Measurements from ENCODE around the gene BBS9.

Gene BBS9

DNA sequence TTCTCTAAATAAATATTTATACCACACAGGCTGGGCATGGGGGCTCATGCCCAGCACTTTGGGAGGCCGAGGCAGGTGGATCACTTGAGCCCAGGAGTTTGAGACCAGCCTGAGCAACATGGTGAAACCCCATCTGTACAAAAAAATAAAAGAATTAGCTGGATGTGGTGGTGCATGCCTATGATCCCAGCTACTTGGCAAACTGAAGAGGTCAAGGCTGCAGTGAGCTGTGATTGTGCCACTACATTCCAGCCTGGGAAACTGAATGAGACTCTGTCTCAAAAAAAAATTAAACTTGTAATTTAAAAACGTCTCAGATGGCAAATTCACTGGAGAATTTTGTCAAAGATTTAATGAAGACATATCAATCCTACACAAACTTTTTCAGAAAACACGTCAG lies 498.4 kb downstream of the BBS9 start:
- no peak for DNase-seq

DNA sequence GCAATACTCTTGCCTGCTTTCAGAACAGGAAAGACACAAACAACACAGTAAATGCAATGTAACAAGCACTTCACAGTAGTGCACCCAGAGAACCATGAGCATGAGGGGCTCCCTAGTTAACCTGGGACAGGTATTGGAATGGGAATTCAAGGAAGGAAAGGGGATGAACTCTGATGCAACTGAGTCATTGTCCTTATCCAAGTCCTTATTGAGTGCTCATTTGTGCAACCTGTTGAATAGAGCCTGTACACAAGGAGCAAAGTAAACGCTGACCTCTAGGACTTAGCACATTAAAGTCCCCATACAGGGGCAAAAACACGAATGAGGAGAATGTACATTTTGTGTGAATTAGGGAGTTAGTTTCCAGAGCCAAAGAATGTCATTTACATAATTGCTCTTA lies 499.5 kb downstream of the BBS9 start:
- DNase-seq = no peak

GRCh38 chr7:33630359-33630758 lies 501.0 kb downstream of the BBS9 start:
- no peak for DNase-seq

DNA sequence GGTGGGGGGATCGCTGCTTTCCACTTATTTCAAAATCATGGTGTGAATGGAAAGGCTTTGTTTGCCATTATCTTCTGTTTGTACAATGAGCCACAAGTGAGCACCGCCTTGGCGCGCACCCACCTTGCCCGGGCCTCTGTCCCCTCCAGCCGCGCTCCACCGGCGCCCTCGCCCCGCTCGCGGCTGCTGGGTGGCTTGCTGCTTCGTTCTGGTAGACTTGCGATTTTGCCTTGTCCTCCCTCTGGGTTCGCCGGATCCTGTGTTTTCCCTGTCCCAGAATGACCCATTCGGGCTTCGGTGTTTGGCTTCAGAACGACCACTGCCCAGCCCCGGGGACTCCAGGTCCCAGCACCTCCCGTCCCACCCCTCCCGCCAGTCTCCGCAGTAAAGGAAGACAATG lies 503.0 kb downstream of the BBS9 start:
- no peak for DNase-seq

DNA sequence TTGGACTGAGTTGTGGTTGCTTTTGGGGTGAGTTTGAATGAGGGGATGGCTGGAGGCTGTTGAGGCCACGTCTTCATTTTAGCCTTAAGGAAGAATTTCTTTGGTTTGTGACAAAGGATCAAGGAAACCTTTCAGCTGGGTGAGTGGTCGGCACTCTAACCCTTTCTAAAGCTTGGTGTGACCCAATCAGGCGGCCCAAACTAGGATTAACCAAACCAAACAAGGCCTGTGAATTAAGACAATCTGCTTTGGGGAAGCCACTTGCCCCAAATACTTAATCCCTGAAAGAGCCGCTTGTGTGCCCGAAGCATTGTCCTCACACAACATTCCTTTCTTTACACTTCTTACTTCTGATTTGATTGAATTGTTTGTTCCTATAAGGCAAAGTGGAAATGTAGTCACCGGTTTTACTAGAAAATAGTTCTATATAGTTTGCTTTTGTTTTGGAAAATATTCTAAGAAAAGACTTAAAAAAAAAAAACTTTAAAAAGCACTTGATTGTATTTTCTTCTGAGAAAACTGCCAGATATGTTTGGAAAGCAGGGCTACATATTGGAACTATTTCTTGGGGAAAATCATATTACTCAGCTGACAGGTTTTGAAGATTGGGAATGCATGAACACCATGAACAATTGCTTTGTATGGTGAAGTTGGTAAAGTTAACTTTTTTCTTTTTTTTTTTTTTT lies 503.6 kb downstream of the BBS9 start:
- DNase-seq = no peak

DNA sequence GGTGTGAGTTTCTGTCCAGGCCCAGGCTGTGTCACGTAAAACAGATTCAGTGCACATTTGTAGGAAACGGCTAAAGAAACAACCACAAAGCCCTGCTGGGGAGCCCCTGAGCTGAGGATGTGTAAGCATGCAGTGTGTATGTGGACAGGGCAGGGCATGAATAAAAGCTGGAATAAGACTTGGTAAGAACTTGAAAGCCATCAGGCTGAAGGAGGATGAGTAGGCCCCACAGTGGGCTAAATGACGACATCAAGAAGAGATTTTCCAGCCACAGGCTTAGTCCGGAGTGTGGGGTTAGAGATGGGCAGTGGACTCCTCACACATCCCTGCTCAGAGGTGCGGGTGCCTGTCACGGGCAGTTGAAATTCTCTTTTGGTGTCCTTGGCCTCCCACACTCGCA lies 505.2 kb downstream of the BBS9 start:
- no peak for DNase-seq

- no peak for DNase-seq
Measured at GRCh38 chr7:33636359-33636758, 507.0 kb downstream of the BBS9 start.

DNA sequence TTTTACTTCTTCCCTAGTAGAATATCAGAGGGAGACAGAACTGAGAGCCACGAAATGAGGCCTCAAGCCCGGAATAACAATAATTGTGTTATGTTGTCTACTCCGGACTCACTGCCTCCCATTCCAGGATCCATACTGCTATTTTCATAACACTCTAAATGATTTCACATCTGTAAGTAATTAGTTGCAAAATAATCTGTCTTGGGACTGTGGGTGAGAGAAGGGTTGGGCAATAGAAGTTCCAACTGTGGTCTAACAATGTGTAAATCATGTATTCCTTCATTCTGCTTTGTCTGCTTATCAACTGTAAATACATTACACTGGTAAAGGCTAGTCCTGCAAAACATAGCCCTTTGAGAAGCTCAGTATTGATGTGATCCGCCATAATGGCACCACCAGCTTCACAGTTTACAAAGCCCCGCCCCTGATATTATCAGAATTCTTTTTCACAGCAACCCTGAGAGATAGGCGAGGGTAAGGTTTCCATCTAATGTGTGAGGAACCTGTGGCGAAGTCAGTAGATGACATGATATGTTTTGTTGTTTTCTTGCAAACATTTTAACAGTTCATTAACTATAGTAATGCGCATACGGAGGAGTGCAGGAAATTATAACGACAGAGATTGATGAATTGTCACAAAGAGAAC lies 510.3 kb downstream of the BBS9 start:
- DNase-seq = no peak

- no peak for DNase-seq
Measured at GRCh38 chr7:33640741-33641140, 511.4 kb downstream of the BBS9 start.

DNA sequence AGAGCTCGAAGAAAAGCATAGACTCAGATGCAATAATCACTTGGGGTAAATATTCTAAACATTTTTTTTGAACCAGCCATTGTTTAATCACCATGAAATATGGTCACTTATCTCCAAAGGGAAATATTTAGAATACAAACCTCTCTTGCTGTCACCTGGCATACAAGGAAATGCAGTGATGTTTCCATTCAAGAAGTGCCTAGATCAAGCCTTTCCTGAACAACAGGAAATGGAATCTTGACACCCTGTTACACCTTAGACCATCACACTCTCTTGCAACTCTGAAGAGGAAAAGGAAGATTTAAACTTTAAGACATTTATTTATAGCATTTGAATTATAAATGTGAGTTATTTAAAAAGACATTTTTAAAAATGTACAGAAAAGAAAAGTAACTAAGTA lies 512.9 kb downstream of the BBS9 start:
- DNase-seq = no peak

DNA sequence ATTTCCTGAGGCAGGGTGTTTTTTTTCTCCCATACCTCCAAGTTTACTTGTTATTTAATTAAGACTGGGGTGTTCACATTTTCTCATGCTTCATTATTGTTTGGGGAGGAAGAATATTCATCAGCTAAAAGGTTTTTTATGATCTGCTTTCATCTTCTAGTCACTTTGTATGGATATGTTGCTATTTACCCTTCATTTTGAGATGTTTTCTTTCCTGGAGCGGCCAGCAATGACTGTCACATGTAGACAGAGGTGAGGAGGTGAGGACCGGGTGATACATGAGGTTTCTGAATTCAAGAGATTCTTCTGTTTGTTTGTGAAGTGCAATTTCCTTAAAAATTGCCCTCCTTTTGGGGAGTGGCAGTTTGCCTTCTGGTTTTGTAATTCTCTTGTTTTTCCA lies 514.2 kb downstream of the BBS9 start:
- no peak for DNase-seq

GRCh38 chr7:33644489-33644888 lies 515.1 kb downstream of the BBS9 start:
- DNase-seq = no peak

DNA sequence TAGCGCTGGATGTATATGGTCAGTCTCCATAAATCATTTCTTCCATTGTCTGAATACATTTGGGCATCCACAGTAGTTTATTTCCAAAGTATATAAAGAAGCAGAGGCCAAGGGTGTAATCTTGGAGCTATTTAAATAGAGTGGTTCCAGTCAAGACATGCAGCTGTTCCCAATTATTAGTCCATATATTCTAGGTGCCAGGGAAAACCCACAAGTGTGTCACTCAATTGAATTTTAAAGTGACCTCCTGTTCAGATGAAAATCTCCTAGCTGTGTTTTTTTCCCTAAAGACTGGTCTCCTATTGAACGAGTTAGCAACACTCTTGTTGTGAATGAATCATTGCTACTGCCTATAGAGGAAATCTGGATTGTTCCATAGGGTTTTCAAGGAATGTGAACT lies 515.7 kb downstream of the BBS9 start:
- no peak for DNase-seq

DNA sequence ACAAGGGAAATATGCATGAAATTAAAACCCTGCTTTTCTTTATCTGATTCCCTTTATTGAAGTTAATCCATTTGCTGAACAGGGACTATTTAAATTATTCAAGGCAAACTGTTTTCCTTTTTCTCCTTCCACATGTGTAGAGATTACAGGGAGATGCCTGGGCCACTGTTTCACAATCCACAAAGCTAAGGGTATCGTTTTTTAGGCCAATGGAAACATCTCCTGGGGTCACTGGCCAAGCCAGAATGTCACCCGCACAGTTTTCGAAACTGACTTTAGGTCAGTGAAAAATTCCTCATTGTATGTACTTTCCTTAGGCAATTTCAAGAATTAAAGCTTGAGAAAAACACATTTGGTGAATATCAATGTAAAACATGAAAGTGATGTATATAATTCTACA lies 516.8 kb downstream of the BBS9 start:
- DNase-seq = no peak

DNA sequence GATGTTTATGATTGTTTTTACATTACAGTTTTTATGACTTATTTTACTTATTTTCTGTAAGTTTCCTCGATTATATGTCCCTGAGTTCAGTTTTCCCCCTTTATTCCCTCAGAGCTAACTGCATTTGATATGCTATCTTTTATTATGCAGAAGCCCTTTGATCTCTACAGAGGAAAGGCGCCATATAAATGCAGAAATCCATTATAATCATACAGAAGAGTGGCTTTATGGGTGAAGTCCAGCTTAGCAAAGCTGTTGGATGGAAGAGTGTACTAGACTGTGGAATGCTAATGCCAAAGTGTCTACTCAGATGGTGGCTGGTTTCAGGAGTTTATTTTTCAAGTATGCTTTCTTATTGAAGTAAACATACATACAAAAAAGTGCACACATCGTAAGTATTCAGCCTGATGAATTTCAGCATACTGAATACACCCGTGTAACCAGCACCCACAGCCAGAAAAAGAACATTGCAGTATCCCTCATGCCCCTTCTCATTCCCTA lies 517.6 kb downstream of the BBS9 start:
- no peak for DNase-seq

- DNase-seq = no peak
Measured at GRCh38 chr7:33649476-33650441, 520.4 kb downstream of the BBS9 start.

DNA sequence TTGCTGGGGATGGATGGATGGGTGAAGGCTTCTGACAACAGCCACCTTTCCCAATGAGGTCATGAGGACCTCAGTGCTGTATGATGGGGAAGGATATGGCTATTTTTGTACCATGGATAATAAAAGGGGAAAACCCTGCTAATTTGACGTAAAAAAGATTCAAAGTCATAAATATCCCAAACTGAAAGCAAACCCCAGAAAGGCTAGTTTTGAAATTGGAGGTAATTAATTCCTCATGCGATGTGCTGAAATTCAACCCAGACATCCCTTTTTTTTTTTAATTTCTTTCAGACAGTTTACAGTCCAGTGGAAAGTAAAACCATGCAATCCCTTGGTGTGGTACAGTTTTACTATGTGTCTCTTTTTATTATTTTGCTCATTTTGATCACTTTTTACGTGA lies 521.5 kb downstream of the BBS9 start:
- DNase-seq = no peak

DNA sequence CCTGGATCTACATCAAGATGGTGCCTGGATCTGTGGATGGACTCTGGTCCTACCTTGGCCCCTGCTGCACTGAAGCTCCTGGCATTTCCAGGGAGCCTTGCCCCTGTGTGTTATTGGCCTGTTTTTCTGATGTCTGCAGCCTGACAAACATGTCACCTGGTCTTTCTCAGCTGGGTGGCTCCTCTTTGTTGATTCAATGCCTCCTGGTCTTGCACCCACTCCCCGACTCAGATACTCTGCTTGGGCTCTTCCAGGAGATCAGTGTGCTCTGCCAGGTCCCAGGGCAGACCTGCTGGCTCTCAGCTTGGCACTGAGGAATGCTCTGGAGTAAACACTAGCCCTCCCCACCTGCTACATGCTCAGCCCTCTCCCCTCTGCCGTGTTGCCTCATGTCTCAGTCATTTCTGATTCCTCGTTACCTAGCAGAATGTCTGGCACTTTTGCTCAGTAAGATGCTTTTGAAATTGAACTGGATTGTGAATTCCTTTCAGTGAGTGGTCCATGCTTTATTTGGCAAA lies 522.7 kb downstream of the BBS9 start:
- DNase-seq = no peak

GRCh38 chr7:33654676-33655075 lies 525.3 kb downstream of the BBS9 start:
- no peak for DNase-seq
